Germinal center (tissue), 1 donor: ENCODE measurements around the gene TET3.

Source experiments
- DNase-seq: peaks from one replicate; pipeline ENCODE4 v3.0.0; 2012; ENCODE audit warnings: mixed read lengths, low spot score

Gene TET3

DNA sequence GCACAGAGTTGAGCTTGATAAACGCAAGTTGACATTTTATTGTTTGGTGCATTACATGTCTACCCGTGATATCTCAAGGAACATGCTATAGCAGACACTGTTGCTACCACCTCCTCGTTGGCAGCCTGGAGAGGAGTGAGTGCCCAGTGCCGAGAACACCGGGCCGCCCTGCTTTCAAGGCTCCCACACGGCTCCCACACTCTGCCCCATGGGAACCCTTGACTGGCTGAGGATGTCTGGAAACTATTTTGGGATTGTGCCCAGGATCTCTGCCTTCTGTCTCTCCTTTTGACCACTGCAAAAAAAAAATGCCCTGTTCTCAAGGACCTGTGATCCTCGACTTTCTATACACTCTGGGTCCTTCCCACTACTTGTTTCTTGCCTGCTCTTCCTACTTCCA is 21.1 kb downstream of the TET3 start:
- DNase-seq, result no peak

DNA sequence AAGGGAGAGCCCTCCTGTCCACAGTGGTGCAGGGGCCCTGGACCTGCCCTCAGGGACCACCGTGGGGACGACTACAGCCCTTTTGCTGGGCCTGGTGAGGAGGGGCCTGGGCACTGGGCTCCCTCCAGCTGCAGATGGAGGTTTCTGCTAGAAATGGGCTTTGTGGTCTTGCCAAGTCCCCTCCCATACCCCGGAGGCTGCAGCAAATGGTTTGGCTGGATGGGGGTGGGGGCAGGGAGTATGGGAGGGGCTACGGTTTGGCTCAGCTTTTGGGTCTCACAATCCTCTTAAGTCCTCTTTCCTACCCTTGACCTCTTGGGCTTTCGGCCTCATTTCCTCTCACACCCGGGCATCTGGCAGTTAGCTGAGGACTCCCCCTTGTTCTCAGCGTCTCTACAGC is 21.7 kb downstream of the TET3 start:
- no peak for DNase-seq

DNA sequence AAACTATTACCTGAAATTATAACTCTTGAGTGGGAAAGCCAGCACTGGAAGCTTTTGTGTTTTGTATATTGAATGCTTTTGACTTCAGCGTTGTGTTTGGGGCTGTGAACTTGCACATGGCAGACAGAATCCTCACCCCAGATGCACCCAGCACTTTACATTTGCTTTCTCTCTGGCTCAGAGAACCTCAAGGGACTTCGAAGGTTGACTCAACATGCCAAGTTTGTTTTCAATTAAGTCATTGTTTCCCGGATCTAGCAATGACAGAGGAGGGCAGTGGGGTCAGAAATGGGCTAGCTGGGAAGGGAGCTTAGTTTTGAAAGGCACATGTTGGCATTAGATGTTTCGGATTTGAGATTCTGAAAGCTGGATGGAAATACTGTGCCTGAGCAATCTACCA is 22.4 kb downstream of the TET3 start:
- DNase-seq, result no peak

DNA sequence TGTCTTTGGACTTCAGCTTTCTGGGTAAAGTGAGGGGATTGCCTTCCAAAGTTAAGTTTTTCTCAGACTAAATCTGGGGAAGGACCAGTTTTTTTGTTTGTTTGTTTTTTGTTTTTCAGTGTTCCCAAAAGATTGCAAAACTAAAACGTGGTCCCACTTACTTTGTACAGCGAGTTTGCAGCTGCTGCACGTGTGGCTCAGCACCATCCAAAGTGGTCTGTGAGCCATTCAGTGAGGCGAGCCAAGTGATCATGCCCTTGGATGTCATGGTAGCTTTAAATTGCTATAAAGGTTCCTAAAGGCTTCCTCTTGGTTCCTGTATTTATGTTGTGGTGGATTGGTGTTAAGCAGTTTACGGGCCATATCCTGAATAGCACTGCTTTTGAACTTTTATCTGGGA is 23.0 kb downstream of the TET3 start:
- DNase-seq, result no peak

DNA sequence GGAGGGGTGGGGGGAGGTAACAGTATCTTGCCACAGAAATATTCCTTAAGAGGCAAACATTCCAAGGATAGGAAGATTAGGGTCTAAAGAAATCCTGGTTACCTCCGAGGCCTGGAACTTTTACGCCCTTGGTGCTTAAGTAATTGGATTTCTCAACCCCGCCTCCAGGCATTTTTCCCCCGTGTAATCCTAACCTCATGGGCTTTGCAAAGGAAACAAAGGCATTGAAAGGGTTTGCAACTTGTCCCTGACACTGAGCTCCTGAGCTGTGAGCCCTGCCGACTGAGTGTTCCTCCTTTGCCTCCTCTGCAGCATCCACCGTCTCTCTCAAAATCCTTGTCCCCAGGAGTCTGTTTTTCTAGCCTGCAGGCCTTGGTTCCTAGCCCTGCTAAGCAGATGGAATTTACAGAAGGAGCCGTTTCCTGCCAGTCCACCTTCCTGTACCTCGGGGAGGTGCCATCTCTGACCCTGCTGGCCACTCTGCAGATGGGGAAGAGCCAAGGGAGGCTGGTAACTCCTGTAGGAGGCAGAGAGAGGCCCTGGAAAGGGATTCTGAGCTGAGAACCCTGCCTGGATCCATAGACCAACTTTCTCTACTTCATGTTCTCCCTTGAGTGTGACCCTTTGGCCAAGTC is 24.2 kb downstream of the TET3 start:
- no peak for DNase-seq

- DNase-seq, result no peak
Observed at GRCh38 chr2:74009577-74009976, 24.9 kb downstream of the TET3 start.

DNA sequence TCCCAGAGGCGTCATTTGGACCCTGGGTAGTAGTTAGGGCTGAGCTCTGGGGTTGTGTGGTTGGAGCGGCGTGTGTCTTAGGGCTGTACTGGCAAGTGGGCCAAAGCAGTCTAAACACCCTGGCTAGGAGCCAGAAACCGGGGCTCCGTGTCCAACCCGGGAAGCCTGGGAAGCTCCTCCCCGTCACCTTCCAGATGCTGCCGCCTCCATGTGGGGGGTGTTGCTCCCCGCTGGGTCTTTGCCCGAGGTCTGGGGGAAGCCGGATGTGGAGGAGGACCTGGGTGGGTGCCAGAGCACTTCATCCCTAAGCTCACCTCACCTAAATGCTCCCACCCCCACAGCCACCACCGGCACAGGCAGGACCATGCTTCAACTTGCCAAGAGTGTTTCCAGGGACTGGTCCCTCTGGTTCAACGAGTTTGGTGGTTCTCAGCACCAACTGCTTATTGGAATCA is 25.4 kb downstream of the TET3 start:
- no peak for DNase-seq

DNA sequence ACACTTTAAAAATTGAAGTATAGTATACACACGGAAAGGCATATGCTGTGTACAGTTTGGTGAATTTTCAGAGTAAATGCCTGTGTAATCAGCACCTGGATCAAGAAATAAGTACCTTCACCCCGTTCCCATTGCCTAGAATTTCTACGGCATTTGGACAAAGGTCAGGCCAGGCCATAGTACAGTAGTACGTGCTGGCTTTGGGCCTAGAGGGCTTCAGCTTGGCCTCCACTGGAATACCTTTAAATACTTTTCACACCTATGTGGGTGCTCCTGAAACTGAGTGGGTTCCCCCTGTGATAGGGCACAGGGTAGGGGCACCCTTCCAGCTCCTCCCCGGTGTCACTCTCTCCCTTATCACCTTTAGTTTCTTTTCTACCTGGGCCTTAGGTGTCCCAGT is 26.5 kb downstream of the TET3 start:
- DNase-seq, result no peak

GRCh38 chr2:74014813-74015212 is 30.1 kb downstream of the TET3 start:
- no peak for DNase-seq

DNA sequence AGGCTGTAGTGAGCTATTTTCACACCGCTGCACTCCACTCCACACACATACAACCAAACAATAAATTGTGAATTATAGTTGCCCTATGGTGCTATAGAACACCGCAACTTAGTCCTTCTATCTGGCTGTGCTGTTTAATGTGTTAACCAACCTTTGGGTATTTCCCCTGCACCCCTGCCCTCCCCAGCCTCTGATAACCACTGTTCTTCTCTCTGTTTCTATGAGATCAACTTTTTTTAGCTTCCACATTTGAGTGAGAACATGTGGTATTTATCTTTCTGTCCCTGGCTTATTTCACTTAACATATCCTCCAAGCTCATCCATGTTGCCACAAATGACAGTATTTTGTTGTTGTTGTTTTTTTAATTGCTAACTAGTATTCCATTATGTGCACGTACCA is 32.5 kb downstream of the TET3 start:
- DNase-seq, result no peak

DNA sequence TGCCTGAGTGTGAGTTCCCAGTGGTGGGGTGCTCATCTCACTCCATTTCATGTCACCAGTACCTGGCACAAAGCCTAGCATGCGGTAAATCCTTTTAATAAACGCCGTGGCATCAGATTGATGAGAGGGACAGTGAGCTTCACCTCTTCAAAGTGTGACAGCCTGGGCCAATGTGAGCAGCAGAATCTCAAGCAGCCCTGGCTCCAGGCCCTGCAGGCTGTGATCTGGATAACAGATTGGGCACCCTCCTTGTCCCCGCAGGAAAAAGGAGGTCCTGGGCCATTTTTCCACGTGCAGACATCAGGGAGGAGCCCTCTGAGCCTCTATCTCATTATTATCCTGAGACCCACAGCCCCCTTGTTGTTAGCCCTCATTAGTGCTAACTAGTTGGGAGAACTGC is 34.8 kb downstream of the TET3 start:
- DNase-seq, result no peak

GRCh38 chr2:74020702-74021406 is 36.1 kb downstream of the TET3 start:
- no peak for DNase-seq

DNA sequence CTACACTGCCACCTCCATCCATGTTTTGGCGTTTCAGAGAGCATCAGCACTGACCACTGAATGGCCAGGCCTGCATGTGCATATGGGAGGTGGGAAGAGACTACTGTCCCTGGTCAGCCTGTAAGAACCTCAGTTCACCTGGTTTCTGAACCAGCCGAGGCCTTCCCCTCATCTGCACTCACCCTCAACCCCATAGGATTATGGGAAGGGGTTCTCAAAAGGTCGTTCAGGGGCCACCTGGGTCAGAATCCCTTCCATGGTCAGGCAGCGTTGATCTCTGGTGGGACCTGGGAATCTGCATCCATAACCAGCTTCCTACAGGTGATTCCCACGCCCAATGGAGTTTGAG is 36.7 kb downstream of the TET3 start:
- no peak for DNase-seq

- no peak for DNase-seq
Observed at GRCh38 chr2:74024216-74024615, 39.5 kb downstream of the TET3 start.

GRCh38 chr2:74025971-74026612 is 41.4 kb downstream of the TET3 start:
- no peak for DNase-seq

GRCh38 chr2:74026687-74027241 is 42.1 kb downstream of the TET3 start:
- peak; percentile 20 for DNase-seq

- no peak for DNase-seq
Observed at GRCh38 chr2:74027496-74027895, 42.8 kb downstream of the TET3 start.

GRCh38 chr2:74028290-74028689 is 43.6 kb downstream of the TET3 start:
- DNase-seq, result no peak

DNA sequence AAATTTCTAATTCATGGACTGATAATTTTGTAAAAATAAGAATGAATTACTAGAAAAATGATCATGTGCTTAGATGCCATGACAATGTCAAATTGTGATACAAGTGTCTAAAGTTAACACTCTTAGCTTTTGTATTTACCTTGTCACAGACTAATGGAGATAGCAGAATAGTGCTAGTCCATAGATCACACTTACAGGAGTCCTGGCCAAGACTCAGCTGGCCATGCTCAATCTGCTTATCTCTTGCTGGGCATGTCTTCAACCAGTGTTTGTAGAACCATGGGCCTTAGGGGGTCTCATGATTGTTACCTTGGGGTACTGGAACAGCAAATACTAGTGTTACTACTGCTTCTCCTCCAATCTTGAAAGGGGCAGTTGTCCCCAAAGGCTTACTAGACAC is 44.0 kb downstream of the TET3 start:
- DNase-seq, result no peak

DNA sequence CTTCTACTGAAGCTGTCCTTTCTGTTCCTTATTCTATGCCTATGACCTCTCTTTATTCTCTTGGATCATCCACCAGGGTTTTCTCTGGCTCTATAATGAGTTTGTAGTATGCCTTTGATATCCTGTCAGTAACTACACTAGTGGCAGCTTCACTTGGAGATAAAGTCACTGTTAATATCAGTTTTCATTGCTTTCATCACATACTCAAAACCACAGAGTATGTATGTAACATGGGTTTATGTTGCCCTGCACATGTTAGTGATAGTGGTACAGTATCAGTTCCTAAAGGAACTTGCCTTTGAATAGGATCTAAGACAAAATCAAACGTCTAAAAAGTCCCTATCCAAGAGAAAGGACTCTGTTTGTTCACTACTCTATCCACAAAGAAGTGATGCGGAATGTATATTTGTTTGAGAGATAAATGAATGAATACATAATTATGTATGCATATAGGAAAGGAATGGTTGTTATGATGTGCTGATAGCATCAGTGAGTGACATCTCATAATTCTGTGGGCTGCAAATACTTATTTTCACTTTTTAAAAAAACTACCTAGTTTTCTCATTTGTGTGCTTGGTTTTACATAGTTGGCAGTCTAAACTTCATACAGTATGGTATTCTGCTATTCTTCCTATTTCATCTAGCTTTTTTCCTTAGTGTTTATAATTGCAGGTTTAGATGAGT is 45.1 kb downstream of the TET3 start:
- no peak for DNase-seq

- no peak for DNase-seq
Observed at GRCh38 chr2:74031221-74031620, 46.5 kb downstream of the TET3 start.

GRCh38 chr2:74031959-74032287 is 47.2 kb downstream of the TET3 start:
- no peak for DNase-seq

DNA sequence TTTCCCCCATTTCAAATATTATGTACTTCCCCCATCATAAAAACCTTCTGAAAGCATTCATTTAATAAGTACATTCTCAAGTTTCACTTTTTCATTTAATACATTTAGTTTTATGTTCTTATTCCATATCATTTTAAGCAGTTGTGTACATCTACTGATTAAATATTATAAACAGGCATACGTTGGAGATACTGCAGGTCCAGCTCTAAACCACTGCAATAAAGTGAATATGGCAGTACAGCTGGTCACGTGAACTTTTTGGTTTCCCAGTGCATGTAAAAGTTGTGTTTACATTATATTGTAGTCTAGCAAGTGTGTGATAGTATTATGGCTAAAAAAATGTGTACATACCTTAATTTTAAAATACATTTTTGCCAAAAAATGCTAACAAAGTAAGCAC is 48.7 kb downstream of the TET3 start:
- DNase-seq, result no peak
